Ascending aorta (tissue), 2 donors: Measurements from ENCODE around the gene RPL14. TPM values are rescaled to one million over a fixed set of nuclear protein-coding genes. Genes with fewer than 3 reads are reported as not detected.

Source experiments
- DNase-seq, 2 donors: peaks; one replicate each; pipeline ENCODE4 v3.0.0-alpha.2; 2019; ENCODE audit warnings: low spot score in 2 of 2
- H3K27ac ChIP-seq, 2 donors: fragments of 200-600 bp; sonication (generic); one replicate each; pipeline ENCODE4 v1.5.1; 2016 to 2017; ENCODE audit warnings: mild to moderate bottlenecking in 1 of 2
- H3K27me3 ChIP-seq: fragments of 200-600 bp; sonication (generic); one replicate; pipeline ENCODE4 v1.5.1; 2017
- H3K36me3 ChIP-seq, 2 donors: fragments of 200-600 bp; sonication (generic); one replicate each; pipeline ENCODE4 v1.5.1; 2016
- H3K4me1 ChIP-seq, 2 donors: fragments of 200-600 bp; sonication (generic); one replicate each; pipeline ENCODE4 v1.5.1; 2016 to 2017; ENCODE audit warnings: mild to moderate bottlenecking in 1 of 2
- H3K4me3 ChIP-seq, 2 donors: fragments of 200-600 bp; sonication (generic); one replicate each; pipeline ENCODE4 v1.5.1; 2016 to 2017; ENCODE audit warnings: mild to moderate bottlenecking in 1 of 2
- H3K9me3 ChIP-seq, 2 donors: fragments of 200-600 bp; sonication (generic); one replicate each; pipeline ENCODE4 v1.5.1; 2016
- CTCF ChIP-seq, 3 experiments: fragments of 200-600 bp in 2 of 3; fragments of 450-650 bp in 1 of 3; sonication (generic) in 2 of 3; IDR thresholded peaks; one replicate each; pipeline ENCODE4 v1.5.1; 2016 to 2019; ENCODE audit warnings: antibody characterized with exemption in 3 of 3, mild to moderate bottlenecking in 1 of 3, moderate library complexity in 1 of 3
- intact Hi-C: fragments of 100-400 bp; cut with DNase I; formaldehyde crosslinking; loops from one replicate; pipeline ENCODE4 v1.15.1; 2023
- total RNA-seq: library from RNA; depleted of rRNA; stranded (reverse); fragments of >200 nt; gene quantifications from one replicate; pipeline ENCODE4 v1.1.0, GENCODE V29; 2016

RPL14 gene
- total RNA-seq, 1 donor from 2014 or later, result 162 TPM

GRCh38 chr3:40427045-40427669, 30.0 kb upstream of the RPL14 start:
- no peak for TF ChIP-seq CTCF (IDR thresholded peaks at IDR 0.05)
- Histone ChIP-seq H3K4me3 (no peak overlapping the region), H3K27ac (no peak overlapping the region), H3K4me1 (no peaks in the 10 kb centered on the region), H3K27me3 (no peaks in the 10 kb centered on the region), H3K36me3 (peaks cover 0 to 7% of the 10 kb centered on the region in 2 donors), H3K9me3 (no peaks in the 10 kb centered on the region)
- intact Hi-C loops, result no loop called here
- no peak for DNase-seq

DNA sequence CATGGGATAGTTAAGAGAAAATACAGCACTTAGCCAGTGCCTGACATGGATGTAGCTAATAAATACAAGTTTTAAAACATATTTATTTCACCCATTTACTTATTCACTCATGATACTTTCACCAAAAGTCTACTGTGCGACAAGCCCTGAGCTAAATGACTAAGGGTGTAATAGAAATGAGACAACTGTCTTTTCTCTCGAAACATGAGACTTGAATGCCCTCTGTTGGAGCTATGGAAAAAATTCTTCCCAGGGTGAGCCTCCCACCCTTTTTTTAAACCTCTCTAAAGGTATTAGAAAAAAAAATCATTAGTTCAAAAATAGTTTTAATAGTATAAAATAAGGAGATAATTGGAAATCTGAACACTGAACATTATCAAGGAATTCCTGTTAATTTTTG, 24.3 kb upstream of the RPL14 start:
- no peak overlapping the region for H3K4me3 ChIP-seq
- intact Hi-C loops, result no loop called here
- no peaks in the 10 kb centered on the region for H3K36me3 ChIP-seq
- DNase-seq, result no peak
- no peak overlapping the region for H3K27ac ChIP-seq
- no peak for TF ChIP-seq CTCF (IDR thresholded peaks at IDR 0.05)
- H3K27me3 ChIP-seq, result no peaks in the 10 kb centered on the region
- H3K9me3 ChIP-seq, result no peaks in the 10 kb centered on the region
- H3K4me1 ChIP-seq, result no peaks in the 10 kb centered on the region

GRCh38 chr3:40437889-40438288, 19.2 kb upstream of the RPL14 start:
- no peaks in the 10 kb centered on the region for H3K4me1 ChIP-seq
- DNase-seq, result no peak
- H3K4me3 ChIP-seq, result no peak overlapping the region
- H3K27ac ChIP-seq, result no peak overlapping the region
- H3K36me3 ChIP-seq, result no peaks in the 10 kb centered on the region
- intact Hi-C loops, result no loop called here
- H3K9me3 ChIP-seq, result no peaks in the 10 kb centered on the region
- no peak for TF ChIP-seq CTCF (IDR thresholded peaks at IDR 0.05)
- H3K27me3 ChIP-seq, result no peaks in the 10 kb centered on the region

DNA sequence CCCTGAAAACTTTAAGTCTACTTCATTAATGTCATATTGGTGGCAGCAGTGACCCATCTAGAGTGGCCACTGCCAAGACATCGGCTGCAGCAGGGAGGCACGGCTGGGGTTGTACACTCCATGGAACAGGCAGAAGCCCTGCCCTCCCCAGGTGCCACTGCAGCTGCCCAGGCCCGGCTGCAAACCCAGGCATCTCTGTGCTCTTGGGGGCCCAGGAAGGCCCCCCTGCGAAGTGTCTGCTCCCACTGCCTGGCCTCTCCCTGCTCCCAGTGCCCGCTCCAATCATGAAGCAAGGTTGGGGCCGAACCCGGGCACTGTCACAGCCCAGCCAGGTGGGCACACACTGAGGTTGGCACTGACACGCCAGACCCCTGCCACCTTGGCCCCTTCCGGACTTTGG, 12.1 kb upstream of the RPL14 start:
- no peak overlapping the region for H3K4me3 ChIP-seq
- no peaks in the 10 kb centered on the region for H3K27me3 ChIP-seq
- intact Hi-C loops, result no loop called here
- TF ChIP-seq CTCF (IDR thresholded peaks at IDR 0.05), result no peak
- DNase-seq, result no peak
- H3K36me3 ChIP-seq, result peaks cover 0 to 7% of the 10 kb centered on the region in 2 donors
- no peaks in the 10 kb centered on the region for H3K4me1 ChIP-seq
- H3K27ac ChIP-seq, result no peak overlapping the region
- no peaks in the 10 kb centered on the region for H3K9me3 ChIP-seq

DNA sequence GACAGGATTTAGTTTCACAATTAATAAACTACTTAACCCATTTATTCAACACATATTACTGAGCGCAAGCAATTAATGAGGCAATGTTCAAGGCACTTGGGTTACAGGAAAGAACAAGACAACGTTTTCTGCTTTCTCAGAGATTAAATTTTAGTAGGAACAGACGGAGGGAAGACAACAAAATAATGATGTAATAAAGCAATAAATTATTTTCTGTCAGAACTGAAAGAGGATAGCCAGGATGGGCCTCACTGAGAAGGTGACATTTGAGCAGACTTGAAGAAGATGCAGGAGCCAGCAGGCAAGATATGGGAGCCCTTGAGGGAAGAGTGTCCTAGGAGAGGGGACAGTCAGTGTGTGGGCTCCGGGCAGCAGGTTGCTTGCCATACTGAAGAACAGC, 11.3 kb upstream of the RPL14 start:
- Histone ChIP-seq H3K4me3 (no peak overlapping the region), H3K36me3 (peaks cover 2 to 7% of the 10 kb centered on the region in 2 donors), H3K27me3 (no peaks in the 10 kb centered on the region), H3K4me1 (no peaks in the 10 kb centered on the region), H3K27ac (no peak overlapping the region), H3K9me3 (no peaks in the 10 kb centered on the region)
- intact Hi-C loops, result no loop called here
- no peak for DNase-seq
- no peak for TF ChIP-seq CTCF (IDR thresholded peaks at IDR 0.05)

DNA sequence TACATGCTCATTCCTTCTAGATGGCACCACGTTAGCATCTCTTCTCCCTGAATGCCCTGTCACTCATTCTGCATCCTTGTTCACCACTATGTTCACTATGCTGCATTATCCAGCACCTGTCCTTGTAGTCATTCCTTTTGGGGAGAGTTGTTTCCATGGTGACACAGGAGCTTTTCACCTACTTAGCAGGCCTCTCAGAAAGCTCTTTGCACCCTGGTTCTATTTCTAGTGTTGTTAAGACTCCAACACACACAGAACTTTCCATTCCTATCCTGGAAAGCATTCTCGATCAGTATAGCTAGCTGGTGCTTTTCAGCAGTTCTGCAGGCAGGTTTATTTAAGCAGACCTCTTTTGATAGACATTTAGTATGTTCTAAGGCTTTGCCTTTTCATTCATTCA, 6.7 kb upstream of the RPL14 start:
- no peak for TF ChIP-seq CTCF (IDR thresholded peaks at IDR 0.05)
- intact Hi-C loops, result loop anchor here (5.0 to 10.0 kb wide), 7 partner anchors 424 to 1998 kb away; partner anchors contain the start of genes ACVR2B, SLC25A38 and ULK4
- no peak for DNase-seq
- H3K36me3 ChIP-seq, result peaks cover 2 to 7% of the 10 kb centered on the region in 2 donors
- no peaks in the 10 kb centered on the region for H3K27me3 ChIP-seq
- H3K27ac ChIP-seq, result no peak overlapping the region
- no peaks in the 10 kb centered on the region for H3K9me3 ChIP-seq
- no peak overlapping the region for H3K4me3 ChIP-seq
- peaks cover 0 to 8% of the 10 kb centered on the region in 2 donors for H3K4me1 ChIP-seq
